ENCODE data around the gene LINC00237. TPM values are rescaled to one million over a fixed set of nuclear protein-coding genes. Genes with fewer than 3 reads are reported as not detected.

Gene LINC00237
- total and polyA plus RNA-seq, 9 of the 15 experiments (the other 6 are each of a cell fraction or from before 2014, with no cell fraction given), result not detected

DNA sequence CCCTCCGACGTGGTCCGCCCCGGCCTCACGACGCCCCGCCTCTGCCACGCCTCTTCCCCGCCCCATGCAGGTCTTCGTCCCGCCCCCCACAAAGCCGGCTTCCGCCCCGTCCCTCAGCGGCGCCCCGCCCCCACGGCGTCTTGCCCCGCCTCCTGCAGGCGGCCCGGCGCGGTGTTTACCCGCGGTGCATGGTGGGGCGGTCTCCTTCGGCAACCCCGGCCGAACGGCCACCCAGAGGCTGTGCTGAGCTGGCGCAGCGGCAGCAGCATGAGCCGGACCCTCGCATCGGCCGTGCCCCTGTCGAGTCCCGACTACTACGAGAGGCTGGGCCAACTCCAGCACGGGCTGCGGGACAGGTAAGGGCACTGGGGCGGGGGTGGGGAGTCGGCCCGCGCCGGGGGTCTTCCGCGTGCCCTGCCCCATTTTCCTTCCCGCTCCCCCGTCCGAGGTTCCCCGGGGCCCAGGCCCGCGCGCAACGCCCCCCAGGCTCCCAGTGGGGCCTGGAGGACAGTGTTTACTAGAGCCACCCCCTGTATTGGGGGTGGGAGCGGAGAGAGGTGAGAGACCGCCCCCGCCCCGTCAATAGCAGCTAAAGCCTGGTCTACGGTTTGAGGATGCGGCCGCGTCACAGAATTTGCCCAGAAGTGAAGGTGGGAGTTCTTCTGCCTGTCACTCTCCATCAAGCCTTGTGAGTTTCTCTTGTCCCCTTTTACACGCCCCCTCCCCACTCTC is 19.9 kb upstream of the LINC00237 start, which contains the start of gene KIZ (continued):
- TF ChIP-seq, protein P1, sequence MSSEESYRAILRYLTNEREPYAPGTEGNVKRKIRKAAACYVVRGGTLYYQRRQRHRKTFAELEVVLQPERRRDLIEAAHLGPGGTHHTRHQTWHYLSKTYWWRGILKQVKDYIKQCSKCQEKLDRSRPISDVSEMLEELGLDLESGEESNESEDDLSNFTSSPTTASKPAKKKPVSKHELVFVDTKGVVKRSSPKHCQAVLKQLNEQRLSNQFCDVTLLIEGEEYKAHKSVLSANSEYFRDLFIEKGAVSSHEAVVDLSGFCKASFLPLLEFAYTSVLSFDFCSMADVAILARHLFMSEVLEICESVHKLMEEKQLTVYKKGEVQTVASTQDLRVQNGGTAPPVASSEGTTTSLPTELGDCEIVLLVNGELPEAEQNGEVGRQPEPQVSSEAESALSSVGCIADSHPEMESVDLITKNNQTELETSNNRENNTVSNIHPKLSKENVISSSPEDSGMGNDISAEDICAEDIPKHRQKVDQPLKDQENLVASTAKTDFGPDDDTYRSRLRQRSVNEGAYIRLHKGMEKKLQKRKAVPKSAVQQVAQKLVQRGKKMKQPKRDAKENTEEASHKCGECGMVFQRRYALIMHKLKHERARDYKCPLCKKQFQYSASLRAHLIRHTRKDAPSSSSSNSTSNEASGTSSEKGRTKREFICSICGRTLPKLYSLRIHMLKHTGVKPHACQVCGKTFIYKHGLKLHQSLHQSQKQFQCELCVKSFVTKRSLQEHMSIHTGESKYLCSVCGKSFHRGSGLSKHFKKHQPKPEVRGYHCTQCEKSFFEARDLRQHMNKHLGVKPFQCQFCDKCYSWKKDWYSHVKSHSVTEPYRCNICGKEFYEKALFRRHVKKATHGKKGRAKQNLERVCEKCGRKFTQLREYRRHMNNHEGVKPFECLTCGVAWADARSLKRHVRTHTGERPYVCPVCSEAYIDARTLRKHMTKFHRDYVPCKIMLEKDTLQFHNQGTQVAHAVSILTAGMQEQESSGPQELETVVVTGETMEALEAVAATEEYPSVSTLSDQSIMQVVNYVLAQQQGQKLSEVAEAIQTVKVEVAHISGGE (CRISPR knock-in tag; IDR thresholded peaks at IDR 0.05), result no peak
- no peak for TF ChIP-seq E2F3 (CRISPR knock-in tag; IDR thresholded peaks at IDR 0.05)
- no peak for TF ChIP-seq PHB2 (IDR thresholded peaks at IDR 0.05; ENCODE audit: low read depth)
- no peak for TF ChIP-seq FUS (optimal IDR thresholded peaks at IDR 0.05; ENCODE audit: low read depth, low read length)
- no peak for TF ChIP-seq HMBOX1 (IDR thresholded peaks at IDR 0.05)
- TF ChIP-seq NFE2 (IDR thresholded peaks at IDR 0.05; ENCODE audit: low read depth), result no peak
- TF ChIP-seq HDAC2 (IDR thresholded peaks at IDR 0.05), result no peak
- TF ChIP-seq ZNF263 (CRISPR knock-in tag; IDR thresholded peaks at IDR 0.05; ENCODE audit: borderline replicate concordance), result no peak
- TF ChIP-seq DMBX1 (CRISPR knock-in tag; IDR thresholded peaks at IDR 0.05; ENCODE audit: borderline replicate concordance), result no peak
- no peak for TF ChIP-seq JUND (IDR thresholded peaks at IDR 0.05; ENCODE audit: borderline replicate concordance, low read depth, low read length)
- TF ChIP-seq JUND (tag; IDR thresholded peaks at IDR 0.05; ENCODE audit: borderline replicate concordance, low read depth, low read length), result no peak
- no peak for TF ChIP-seq ZNF24 (IDR thresholded peaks at IDR 0.05)
- no peak for TF ChIP-seq SFPQ (IDR thresholded peaks at IDR 0.05; ENCODE audit: low read depth, low read length)
- TF ChIP-seq SUPT5H (IDR thresholded peaks at IDR 0.05), result peak; percentile 79
- TF ChIP-seq DACH1 (IDR thresholded peaks at IDR 0.05; ENCODE audit: partially characterized antibody), result no peak
- TF ChIP-seq GTF2A2 (tag; IDR thresholded peaks at IDR 0.05), result no peak
- TF ChIP-seq EP400 (IDR thresholded peaks at IDR 0.05), result peak; percentile 56; the same call in 1 of the 2 replicates
- no peak for TF ChIP-seq U2AF1 (optimal IDR thresholded peaks at IDR 0.05; ENCODE audit: low read depth, low read length)
- peak; percentile 34; the same call in 1 of the 2 replicates for TF ChIP-seq GABPA (tag; conservative IDR thresholded peaks at IDR 0.05; ENCODE audit: low read depth)
- TF ChIP-seq ZNF311 (CRISPR knock-in tag; IDR thresholded peaks at IDR 0.05), result no peak
- no peak for TF ChIP-seq HMGN3 (IDR thresholded peaks at IDR 0.05; ENCODE audit: borderline replicate concordance, extremely low read depth, insufficient read length, low read depth, low read length)
- TF ChIP-seq PML (IDR thresholded peaks at IDR 0.05; ENCODE audit: low read length), result 0 out of 2 replicates have a peak, but pooled peaks have one; percentile 23
- TF ChIP-seq KHSRP (IDR thresholded peaks at IDR 0.05), result no peak
- TF ChIP-seq RBM14 (IDR thresholded peaks at IDR 0.05; ENCODE audit: borderline replicate concordance, insufficient read depth, low read depth, low read length), result no peak
